GM23338 (cell line): ENCODE data around the gene TTC16. TPM values are rescaled to one million over a fixed set of nuclear protein-coding genes. Genes with fewer than 3 reads are reported as not detected.

Source experiments
- ATAC-seq: fragments of 200-7000 bp; cut with Tn5 transposase; 3 replicates; pipeline ENCODE4 v1.9.1; 2020
- DNase-seq: peaks from one replicate; pipeline ENCODE4 v3.0.0-alpha.2; 2015; ENCODE audit warnings: low spot score
- H2AFZ ChIP-seq: fragments of 200-600 bp; sonication (generic); 2 replicates; pipeline ENCODE4 v1.8.0; 2016; ENCODE audit warnings: antibody characterized with exemption, mild to moderate bottlenecking, moderate library complexity
- H3F3A ChIP-seq: fragments of 200-600 bp; sonication (generic); replicated peaks from 2 replicates; pipeline ENCODE4 v1.8.0; 2017; ENCODE audit warnings: antibody characterized with exemption, mixed run types, low read depth
- H3K27ac ChIP-seq: fragments of 200-600 bp; sonication (generic); 2 replicates; pipeline ENCODE4 v1.6.1; 2016; ENCODE audit warnings: low read depth
- H3K27me3 ChIP-seq: fragments of 200-600 bp; sonication (generic); 2 replicates; pipeline ENCODE4 v1.8.0; 2016; ENCODE audit warnings: mild to moderate bottlenecking, mixed run types, moderate library complexity; ENCODE audit not compliant: insufficient read depth
- H3K36me3 ChIP-seq: fragments of 200-600 bp; sonication (generic); 2 replicates; pipeline ENCODE4 v1.8.0; 2016; ENCODE audit warnings: mild to moderate bottlenecking; ENCODE audit not compliant: insufficient read depth
- H3K4me1 ChIP-seq: fragments of 200-600 bp; sonication (generic); 2 replicates; pipeline ENCODE4 v1.8.0; 2016; ENCODE audit warnings: mild to moderate bottlenecking, moderate library complexity; ENCODE audit not compliant: insufficient read depth
- H3K4me2 ChIP-seq: fragments of 200-600 bp; sonication (generic); 2 replicates; pipeline ENCODE4 v1.7.1; 2017; ENCODE audit warnings: mixed run types
- H3K4me3 ChIP-seq: fragments of 200-600 bp; sonication (generic); 2 replicates; pipeline ENCODE4 v1.6.1; 2016; ENCODE audit warnings: mixed run types
- H3K79me2 ChIP-seq: fragments of 200-600 bp; sonication (generic); replicated peaks from 2 replicates; pipeline ENCODE4 v1.8.0; 2017; ENCODE audit warnings: mild to moderate bottlenecking; ENCODE audit not compliant: insufficient read depth
- H3K9me2 ChIP-seq: fragments of 200-600 bp; sonication (generic); 2 replicates; pipeline ENCODE4 v1.8.0; 2017; ENCODE audit not compliant: insufficient read depth
- H4K20me1 ChIP-seq: fragments of 200-600 bp; sonication (generic); replicated peaks from 2 replicates; pipeline ENCODE4 v1.8.0; 2017; ENCODE audit warnings: mild to moderate bottlenecking; ENCODE audit not compliant: insufficient read depth
- H3K27ac Mint-ChIP-seq: 2 replicates; pipeline ENCODE4 v1.8.0; 2020; ENCODE audit warnings: inconsistent platforms, mild to moderate bottlenecking, moderate library complexity, mixed read lengths
- H3K27me3 Mint-ChIP-seq: 3 replicates; pipeline ENCODE4 v1.8.0; 2022; ENCODE audit warnings: low read depth, mild to moderate bottlenecking, moderate library complexity, mixed read lengths, inconsistent platforms; ENCODE audit not compliant: insufficient read depth, poor library complexity
- H3K36me3 Mint-ChIP-seq: 3 replicates; pipeline ENCODE4 v1.8.0; 2021; ENCODE audit warnings: low read depth, mild to moderate bottlenecking, inconsistent platforms, moderate library complexity, mixed read lengths
- H3K4me1 Mint-ChIP-seq: 3 replicates; pipeline ENCODE4 v1.8.0; 2020; ENCODE audit warnings: mild to moderate bottlenecking, inconsistent platforms, mixed read lengths
- H3K4me3 Mint-ChIP-seq: 3 replicates; pipeline ENCODE4 v1.8.0; 2021; ENCODE audit warnings: moderate library complexity, mild to moderate bottlenecking, inconsistent platforms, mixed read lengths
- H3K9me3 Mint-ChIP-seq: 3 replicates; pipeline ENCODE4 v1.8.0; 2020; ENCODE audit warnings: moderate library complexity, mild to moderate bottlenecking, inconsistent platforms, mixed read lengths
- CREB1 ChIP-seq: fragments of 250-450 bp; sonication (Bioruptor Pico); IDR thresholded peaks from 2 replicates; pipeline ENCODE4 v1.5.0; 2020; ENCODE audit warnings: low read depth, mild to moderate bottlenecking, moderate library complexity
- CTCF ChIP-seq, 2 experiments: fragments of 200-600 bp in 1 of 2; sonication (generic) in 1 of 2; conservative IDR thresholded peaks; 2 replicates each; pipeline versions ENCODE4 v1.5.1 to v1.6.1; 2016 to 2017; ENCODE audit warnings: antibody characterized with exemption in 2 of 2, low read depth in 2 of 2, mild to moderate bottlenecking in 2 of 2, moderate library complexity in 1 of 2
- ETS1 ChIP-seq: IDR thresholded peaks from 2 replicates; pipeline ENCODE4 v1.6.1; 2016; ENCODE audit warnings: antibody characterized with exemption
- EZH2phosphoT487 ChIP-seq: fragments of 200-600 bp; sonication (generic); IDR thresholded peaks from one replicate; pipeline ENCODE4 v1.8.1; 2018; ENCODE audit warnings: antibody characterized with exemption; ENCODE audit not compliant: unreplicated experiment
- NANOG ChIP-seq: IDR thresholded peaks from 2 replicates; pipeline ENCODE4 v1.6.1; 2016; ENCODE audit warnings: antibody characterized with exemption, borderline replicate concordance
- REST ChIP-seq: IDR thresholded peaks from one replicate; pipeline ENCODE4 v1.6.1; 2018; ENCODE audit warnings: antibody characterized with exemption; ENCODE audit not compliant: unreplicated experiment
- STAT1 ChIP-seq: IDR thresholded peaks from one replicate; pipeline ENCODE4 v1.6.1; 2016; ENCODE audit warnings: antibody characterized with exemption; ENCODE audit not compliant: unreplicated experiment
- ZNF331 ChIP-seq: fragments of 250-450 bp; sonication (Bioruptor Pico); IDR thresholded peaks from 2 replicates; pipeline ENCODE4 v1.5.0; 2020; ENCODE audit warnings: low read depth, mild to moderate bottlenecking, moderate library complexity
- polyA plus RNA-seq: library from polyadenylated mRNA; unstranded; fragments of >200 nt; fragmentation: Nextera tagmentation; extraction: Ambion mirVana; gene quantifications from 2 replicates; pipeline ENCODE4 v1.2.1, GENCODE V29; 2016
- total RNA-seq: library from RNA; depleted of rRNA; stranded (reverse); fragments of >200 nt; shearing (Covaris generic); gene quantifications from 2 replicates; pipeline ENCODE4 v1.2.3, GENCODE V29; 2014

TTC16 gene
- total and polyA plus RNA-seq, 2 experiments from 2014 or later: not detected

- H3K36me3 ChIP-seq: no peaks in the 10 kb centered on the region
Observed at GRCh38 chr9:127686461-127687393, 29.2 kb upstream of the TTC16 start.

More at GRCh38 chr9:127686461-127687393, 29.2 kb upstream of the TTC16 start:
- peaks cover 36% of the 10 kb centered on the region for H3K36me3 Mint-ChIP-seq
- no peak overlapping the region for H3K4me2 ChIP-seq
- no peak overlapping the region for H3K27ac ChIP-seq
- ATAC-seq (no peak), DNase-seq (no peak)
- no peak overlapping the region for H2AFZ ChIP-seq
- H3K9me2 ChIP-seq: peaks cover 3% of the 10 kb centered on the region; the same call in 1 of the 2 replicates
- H3K4me3 ChIP-seq: no peak overlapping the region
- H3F3A ChIP-seq: no peaks in the 10 kb centered on the region
- H3K9me3 Mint-ChIP-seq: no peaks in the 10 kb centered on the region
- no peaks in the 10 kb centered on the region for H3K79me2 ChIP-seq
- H3K27me3 ChIP-seq: no peaks in the 10 kb centered on the region
- TF ChIP-seq REST (no peak), EZH2phosphoT487 (no peak), NANOG (no peak), ZNF331 (CRISPR knock-in tag) (no peak), ETS1 (no peak), CTCF (conservative IDR thresholded peaks at IDR 0.05; ENCODE audit: low read depth in 2 of 2) (no peak), STAT1 (no peak), CREB1 (CRISPR knock-in tag) (no peak)
- 0 out of 2 replicates have a peak, but pooled peaks cover 3% of the 10 kb centered on the region for H4K20me1 ChIP-seq
- no peaks in the 10 kb centered on the region for H3K4me1 Mint-ChIP-seq
- H3K27me3 Mint-ChIP-seq: peaks cover 9% of the 10 kb centered on the region
- H3K4me3 Mint-ChIP-seq: no peak overlapping the region
- H3K4me1 ChIP-seq: no peaks in the 10 kb centered on the region
- no peak overlapping the region for H3K27ac Mint-ChIP-seq
